Activated CD4-positive, alpha-beta memory T cell treated with anti-CD3 and anti-CD28 coated beads for 36 hours (primary cell): ENCODE results near the gene FBLN7. TPM values are rescaled to one million over a fixed set of nuclear protein-coding genes. Genes with fewer than 3 reads are reported as not detected.
"Not testable (repeated sequence)": the region's sequence is repeated elsewhere in the genome, so short reads cannot be mapped to it uniquely, and the experiment has no call there.

Source experiments
- CTCF ChIA-PET: fragments of 350-600 bp; sonication (Branson Sonifier 250); formaldehyde crosslinking; loops from one replicate; lab custom pipeline; 2021; ENCODE audit warnings: antibody characterized with exemption, inconsistent platforms; lab: Charles Lee
- POLR2A ChIA-PET: fragments of 350-600 bp; sonication (Branson Sonifier 250); formaldehyde crosslinking; loops from one replicate; lab custom pipeline; 2021; ENCODE audit warnings: antibody characterized with exemption; lab: Charles Lee
- DNase-seq: peaks from one replicate; pipeline ENCODE4 v3.0.0-alpha.2; 2020
- H3K27ac Mint-ChIP-seq: one replicate; pipeline ENCODE4 v1.8.0; 2021; ENCODE audit warnings: mixed read lengths
- H3K27me3 Mint-ChIP-seq: one replicate; pipeline ENCODE4 v1.8.0; 2021; ENCODE audit warnings: mixed read lengths
- H3K36me3 Mint-ChIP-seq: one replicate; pipeline ENCODE4 v1.8.0; 2021; ENCODE audit warnings: mixed read lengths
- H3K4me1 Mint-ChIP-seq: one replicate; pipeline ENCODE4 v1.8.0; 2021; ENCODE audit warnings: low read depth, mixed read lengths
- H3K4me3 Mint-ChIP-seq: one replicate; pipeline ENCODE4 v1.8.0; 2021; ENCODE audit warnings: mild to moderate bottlenecking, mixed read lengths
- H3K9me3 Mint-ChIP-seq: one replicate; pipeline ENCODE4 v1.8.0; 2021; ENCODE audit warnings: mixed read lengths
- intact Hi-C: fragments of 100-400 bp; cut with micrococcal nuclease; formaldehyde crosslinking; loops from one replicate; pipeline ENCODE4 v1.15.1; 2023
- total RNA-seq, 2 experiments: library from RNA; stranded (reverse); gene quantifications; one replicate each; pipeline ENCODE4 v1.2.3, GENCODE V29; 2021

The FBLN7 gene
- total RNA-seq, 2 experiments from 2014 or later = 38.9 to 40.2 TPM

GRCh38 chr2:112121682-112122254 lies 16.4 kb upstream of the FBLN7 start:
- ChIA-PET POLR2A (interaction anchor here (0.5 to 1.2 kb wide), 2 partner anchors 13 to 198 kb away, joined by 3 read pairs; no protein-coding TSS in a partner anchor), CTCF (interaction anchor here (0.7 to 2.4 kb wide), 26 partner anchors 11 to 359 kb away, joined by 3 to 18 read pairs (median 4); partner anchors contain the start of genes FBLN7, RGPD8 and ZC3H8)
- H3K9me3 Mint-ChIP-seq = no peaks in the 10 kb centered on the region
- intact Hi-C loops = loop anchor here (1.0 to 5.0 kb wide), 3 partner anchors 66 to 312 kb away; partner anchors contain the start of genes RGPD8 and ZC3H8
- no peak overlapping the region for H3K4me3 Mint-ChIP-seq
- peaks cover 10% of the 10 kb centered on the region for H3K36me3 Mint-ChIP-seq
- peak; percentile 22 for DNase-seq
- H3K27ac Mint-ChIP-seq = no peak overlapping the region
- H3K27me3 Mint-ChIP-seq = no peaks in the 10 kb centered on the region
- H3K4me1 Mint-ChIP-seq = peaks cover 7% of the 10 kb centered on the region

- Mint-ChIP-seq H3K27me3 (no peaks in the 10 kb centered on the region), H3K4me3 (no peak overlapping the region), H3K27ac (no peak overlapping the region), H3K4me1 (peaks cover 6% of the 10 kb centered on the region), H3K9me3 (peaks cover 23% of the 10 kb centered on the region), H3K36me3 (peaks cover 5% of the 10 kb centered on the region)
- intact Hi-C loops = no loop called here
- CTCF ChIA-PET = no interaction called here
- DNase-seq = no peak
- POLR2A ChIA-PET = no interaction called here
These were observed 9.1 kb upstream of the FBLN7 start for GRCh38 chr2:112129060-112129459.

GRCh38 chr2:112133344-112133743 lies 4.8 kb upstream of the FBLN7 start:
- H3K4me1 Mint-ChIP-seq = peaks cover 12% of the 10 kb centered on the region
- peaks cover 4% of the 10 kb centered on the region for H3K36me3 Mint-ChIP-seq
- H3K4me3 Mint-ChIP-seq = no peak overlapping the region
- peaks cover 8% of the 10 kb centered on the region for H3K27me3 Mint-ChIP-seq
- DNase-seq = no peak
- CTCF ChIA-PET = interaction anchor here (1.9 kb wide), 1 partner anchor 12 kb away, joined by 11 read pairs; no protein-coding TSS in a partner anchor
- peaks cover 14% of the 10 kb centered on the region for H3K9me3 Mint-ChIP-seq
- POLR2A ChIA-PET = no interaction called here
- H3K27ac Mint-ChIP-seq = no peak overlapping the region
- intact Hi-C loops = no loop called here

DNA sequence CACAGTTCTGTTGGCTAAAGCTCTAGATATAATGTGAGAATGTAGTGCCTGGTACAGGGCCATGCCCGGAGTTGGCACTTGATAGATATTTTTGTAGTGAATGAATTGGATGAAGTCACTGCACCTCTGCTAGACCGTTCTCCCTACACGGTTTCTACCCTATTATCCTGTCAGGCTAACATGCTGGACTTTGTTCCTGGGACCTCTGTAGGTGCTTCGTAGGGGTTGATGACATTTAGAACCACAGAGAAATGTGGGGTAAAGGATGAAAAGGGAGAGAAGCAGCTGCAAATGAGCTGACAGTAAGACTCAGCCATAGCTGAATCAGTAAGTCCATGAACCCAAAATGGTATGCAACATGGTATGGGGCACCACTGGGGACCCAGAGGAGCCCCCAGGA lies 4.1 kb upstream of the FBLN7 start:
- Mint-ChIP-seq H3K4me3 (no peak overlapping the region), H3K4me1 (peaks cover 12% of the 10 kb centered on the region), H3K27ac (no peak overlapping the region), H3K36me3 (peaks cover 4% of the 10 kb centered on the region), H3K9me3 (peaks cover 14% of the 10 kb centered on the region), H3K27me3 (peaks cover 10% of the 10 kb centered on the region)
- intact Hi-C loops = no loop called here
- ChIA-PET CTCF (no interaction called here), POLR2A (no interaction called here)
- DNase-seq = no peak

DNA sequence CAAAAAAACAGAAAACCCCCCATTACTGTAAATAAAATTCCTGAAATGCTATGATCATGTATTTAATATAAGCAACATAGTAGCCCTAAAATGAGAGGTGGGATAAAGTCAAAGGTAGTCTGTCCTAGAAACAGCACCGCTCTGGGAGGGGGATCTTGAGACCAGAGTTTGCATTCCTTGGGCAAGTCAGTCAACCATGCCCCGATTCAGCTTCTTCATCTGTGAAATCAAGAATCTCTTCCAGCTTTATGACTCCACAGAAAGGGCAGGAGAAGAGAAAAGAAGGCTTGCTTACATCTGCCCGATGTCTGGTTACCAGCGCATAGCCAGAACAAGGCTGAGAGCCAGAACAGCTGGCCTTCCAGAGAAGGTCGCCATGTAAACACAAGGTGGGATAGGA lies 2.1 kb upstream of the FBLN7 start:
- CTCF ChIA-PET = interaction anchor here (0.6 kb wide), 1 partner anchor 14 kb away, joined by 3 read pairs; no protein-coding TSS in a partner anchor

GRCh38 chr2:112137516-112138158 lies 548 bp upstream of the FBLN7 start:
- ChIA-PET CTCF (interaction anchor here (0.8 kb wide), 1 partner anchor 16 kb away, joined by 3 read pairs; no protein-coding TSS in a partner anchor), POLR2A (interaction anchor here (1.4 kb wide), 1 partner anchor 18 kb away, joined by 4 read pairs; no protein-coding TSS in a partner anchor)
- intact Hi-C loops = no loop called here
- peaks cover 10% of the 10 kb centered on the region for H3K9me3 Mint-ChIP-seq
- peaks cover 4% of the 10 kb centered on the region for H3K36me3 Mint-ChIP-seq
- H3K4me1 Mint-ChIP-seq = peaks cover 7% of the 10 kb centered on the region
- peaks cover 18% of the 10 kb centered on the region for H3K27me3 Mint-ChIP-seq
- H3K4me3 Mint-ChIP-seq = peak overlapping the region; percentile 40
- DNase-seq = no peak
- H3K27ac Mint-ChIP-seq = peak overlapping the region; percentile 15

More for the DNA sequence above, 2.1 kb upstream of the FBLN7 start:
- intact Hi-C loops = no loop called here
- POLR2A ChIA-PET = no interaction called here
- Mint-ChIP-seq H3K9me3 (peaks cover 14% of the 10 kb centered on the region), H3K4me3 (no peak overlapping the region), H3K36me3 (peaks cover 4% of the 10 kb centered on the region), H3K27ac (no peak overlapping the region), H3K27me3 (peaks cover 18% of the 10 kb centered on the region), H3K4me1 (peaks cover 12% of the 10 kb centered on the region)
- DNase-seq = no peak

- CTCF ChIA-PET, H3K4me1 Mint-ChIP-seq, intact Hi-C loops: not testable (repeated sequence)
These were observed 939 bp downstream of the FBLN7 start for GRCh38 chr2:112139033-112139614.

GRCh38 chr2:112139661-112140204 lies 1.5 kb downstream of the FBLN7 start:
- intact Hi-C loops, DNase-seq, H3K4me3 Mint-ChIP-seq, CTCF ChIA-PET, POLR2A ChIA-PET, H3K4me1 Mint-ChIP-seq, H3K27ac Mint-ChIP-seq, H3K9me3 Mint-ChIP-seq, H3K36me3 Mint-ChIP-seq: not testable (repeated sequence)
- peaks cover 18% of the 10 kb centered on the region for H3K27me3 Mint-ChIP-seq

More at GRCh38 chr2:112139033-112139614, 939 bp downstream of the FBLN7 start:
- DNase-seq, H3K36me3 Mint-ChIP-seq, H3K9me3 Mint-ChIP-seq, POLR2A ChIA-PET, H3K4me3 Mint-ChIP-seq, H3K27ac Mint-ChIP-seq: not testable (repeated sequence)
- H3K27me3 Mint-ChIP-seq = peaks cover 18% of the 10 kb centered on the region

GRCh38 chr2:112140205-112140802 lies 2.1 kb downstream of the FBLN7 start:
- intact Hi-C loops = no loop called here
- DNase-seq = no peak
- Mint-ChIP-seq H3K4me1 (peaks cover 6% of the 10 kb centered on the region), H3K36me3 (no peaks in the 10 kb centered on the region), H3K9me3 (no peaks in the 10 kb centered on the region), H3K27ac (no peak overlapping the region), H3K27me3 (peaks cover 18% of the 10 kb centered on the region), H3K4me3 (no peak overlapping the region)
- ChIA-PET POLR2A (no interaction called here), CTCF (no interaction called here)

- intact Hi-C loops = no loop called here
- H3K9me3 Mint-ChIP-seq = no peaks in the 10 kb centered on the region
- H3K27me3 Mint-ChIP-seq = peaks cover 18% of the 10 kb centered on the region
- POLR2A ChIA-PET = no interaction called here
- CTCF ChIA-PET = no interaction called here
- DNase-seq = no peak
- no peak overlapping the region for H3K4me3 Mint-ChIP-seq
- H3K36me3 Mint-ChIP-seq = no peaks in the 10 kb centered on the region
- H3K27ac Mint-ChIP-seq = no peak overlapping the region
- H3K4me1 Mint-ChIP-seq = peaks cover 6% of the 10 kb centered on the region
These were observed 2.9 kb downstream of the FBLN7 start for GRCh38 chr2:112140899-112141625.

GRCh38 chr2:112141626-112142007 lies 3.4 kb downstream of the FBLN7 start:
- ChIA-PET CTCF (no interaction called here), POLR2A (no interaction called here)
- H3K4me1 Mint-ChIP-seq = peaks cover 6% of the 10 kb centered on the region
- no peak overlapping the region for H3K27ac Mint-ChIP-seq
- H3K36me3 Mint-ChIP-seq = no peaks in the 10 kb centered on the region
- H3K4me3 Mint-ChIP-seq = no peak overlapping the region
- H3K9me3 Mint-ChIP-seq = no peaks in the 10 kb centered on the region
- intact Hi-C loops = no loop called here
- H3K27me3 Mint-ChIP-seq = peaks cover 18% of the 10 kb centered on the region
- DNase-seq = peak; percentile 6
